Neural progenitor cell (in vitro differentiated cells): Measurements from ENCODE around the gene SPOCK3.

Source experiments
- CTCF ChIP-seq: fragments of 200-600 bp; sonication (generic); IDR thresholded peaks from 2 replicates; pipeline ENCODE4 v1.5.1; 2017; ENCODE audit warnings: antibody characterized with exemption, mild to moderate bottlenecking
- EZH2 ChIP-seq: fragments of 200-600 bp; sonication (generic); IDR thresholded peaks from 2 replicates; pipeline ENCODE4 v1.6.1; 2017; ENCODE audit warnings: antibody characterized with exemption, mild to moderate bottlenecking, moderate library complexity

DNA sequence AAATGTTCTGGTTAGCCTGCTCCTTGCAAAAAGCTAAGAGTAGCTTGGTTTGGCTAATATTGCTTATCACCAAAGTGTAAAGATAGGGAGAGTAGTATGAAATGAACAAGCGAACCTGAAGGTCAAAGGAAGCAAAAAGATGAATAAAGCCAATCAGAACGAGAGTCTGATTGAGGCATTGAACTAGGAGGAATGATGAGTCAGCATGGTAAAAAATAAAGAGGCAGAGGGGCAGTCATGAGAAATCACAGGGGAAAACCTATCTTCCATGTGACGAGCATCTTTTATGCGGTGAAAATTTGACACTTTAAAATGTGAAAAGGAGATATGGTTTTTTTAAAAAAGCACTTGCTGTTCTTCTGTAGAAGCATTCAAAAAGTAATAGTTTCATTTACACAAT, 533.7 kb downstream of the SPOCK3 start:
- no peak for TF ChIP-seq EZH2
- no peak for TF ChIP-seq CTCF
